Articular chondrocyte of knee joint (primary cell): ENCODE results near the gene ICAM3. TPM values are rescaled to one million over a fixed set of nuclear protein-coding genes. Genes with fewer than 3 reads are reported as not detected.

Experiments used
- small RNA-seq: library from RNA; depleted of rRNA; stranded (forward); fragments of <200 nt; gene quantifications from one replicate; pipeline ENCODE3, GENCODE V24; 2012
- total RNA-seq: library from RNA; depleted of rRNA; stranded (reverse); fragments of >200 nt; gene quantifications from 2 replicates; pipeline ENCODE4 v1.2.3, GENCODE V29; 2012

The ICAM3 gene, protein sequence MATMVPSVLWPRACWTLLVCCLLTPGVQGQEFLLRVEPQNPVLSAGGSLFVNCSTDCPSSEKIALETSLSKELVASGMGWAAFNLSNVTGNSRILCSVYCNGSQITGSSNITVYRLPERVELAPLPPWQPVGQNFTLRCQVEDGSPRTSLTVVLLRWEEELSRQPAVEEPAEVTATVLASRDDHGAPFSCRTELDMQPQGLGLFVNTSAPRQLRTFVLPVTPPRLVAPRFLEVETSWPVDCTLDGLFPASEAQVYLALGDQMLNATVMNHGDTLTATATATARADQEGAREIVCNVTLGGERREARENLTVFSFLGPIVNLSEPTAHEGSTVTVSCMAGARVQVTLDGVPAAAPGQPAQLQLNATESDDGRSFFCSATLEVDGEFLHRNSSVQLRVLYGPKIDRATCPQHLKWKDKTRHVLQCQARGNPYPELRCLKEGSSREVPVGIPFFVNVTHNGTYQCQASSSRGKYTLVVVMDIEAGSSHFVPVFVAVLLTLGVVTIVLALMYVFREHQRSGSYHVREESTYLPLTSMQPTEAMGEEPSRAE
- total RNA-seq: 5.1 and 5.4 TPM in 2 replicates

GRCh38 chr19:10339380-10339960, at the start of gene ICAM3:
TSS of gene ICAM3 (minus strand) at chr19:10339624. CDS start at chr19:10339614, 10 bp downstream.

DNA sequence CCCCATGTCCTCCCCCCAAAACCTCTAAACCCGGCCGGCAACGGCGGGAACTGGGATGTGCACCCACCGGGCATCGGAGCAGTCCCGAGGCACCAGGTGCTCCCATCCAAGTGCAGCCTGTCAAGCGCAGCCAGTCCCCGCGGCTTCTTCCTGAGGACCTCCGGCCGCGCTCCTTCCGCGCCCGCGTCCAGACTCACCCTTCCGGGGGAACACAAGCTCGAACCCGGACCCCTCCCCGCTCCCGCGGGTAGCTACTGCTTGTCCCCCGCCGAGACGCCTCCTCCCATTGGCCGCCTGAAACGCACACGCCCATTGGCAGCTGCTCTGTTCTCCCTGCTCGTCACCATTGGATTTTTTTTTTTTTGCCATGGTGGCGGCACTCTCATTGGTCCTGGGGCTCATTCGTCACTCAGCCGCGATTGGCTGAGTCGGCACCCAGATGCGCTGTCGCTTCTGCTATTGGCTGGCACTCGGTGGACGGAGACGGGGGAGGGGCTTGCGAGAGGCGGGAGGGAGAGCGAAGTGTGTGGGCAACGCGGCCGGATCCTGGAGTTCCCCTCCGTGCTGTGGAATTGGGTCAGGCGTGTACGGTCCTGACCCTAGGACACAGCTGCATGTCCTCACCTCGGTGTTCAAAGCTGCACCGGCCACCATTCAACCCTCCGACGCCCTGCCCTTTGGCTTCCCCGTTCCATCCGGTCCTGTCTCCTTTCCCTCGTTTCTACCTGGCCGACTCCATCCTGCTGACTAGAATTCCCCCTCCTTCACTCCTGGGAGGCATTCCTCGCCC, 41.1 kb upstream of the ICAM3 start, which contains the start of gene TYK2:
Gene TYK2 (minus strand): TSS at position 260 of the 790 bp plus-strand sequence. CDS start 2,166 bp downstream, outside the sequence.

DNA sequence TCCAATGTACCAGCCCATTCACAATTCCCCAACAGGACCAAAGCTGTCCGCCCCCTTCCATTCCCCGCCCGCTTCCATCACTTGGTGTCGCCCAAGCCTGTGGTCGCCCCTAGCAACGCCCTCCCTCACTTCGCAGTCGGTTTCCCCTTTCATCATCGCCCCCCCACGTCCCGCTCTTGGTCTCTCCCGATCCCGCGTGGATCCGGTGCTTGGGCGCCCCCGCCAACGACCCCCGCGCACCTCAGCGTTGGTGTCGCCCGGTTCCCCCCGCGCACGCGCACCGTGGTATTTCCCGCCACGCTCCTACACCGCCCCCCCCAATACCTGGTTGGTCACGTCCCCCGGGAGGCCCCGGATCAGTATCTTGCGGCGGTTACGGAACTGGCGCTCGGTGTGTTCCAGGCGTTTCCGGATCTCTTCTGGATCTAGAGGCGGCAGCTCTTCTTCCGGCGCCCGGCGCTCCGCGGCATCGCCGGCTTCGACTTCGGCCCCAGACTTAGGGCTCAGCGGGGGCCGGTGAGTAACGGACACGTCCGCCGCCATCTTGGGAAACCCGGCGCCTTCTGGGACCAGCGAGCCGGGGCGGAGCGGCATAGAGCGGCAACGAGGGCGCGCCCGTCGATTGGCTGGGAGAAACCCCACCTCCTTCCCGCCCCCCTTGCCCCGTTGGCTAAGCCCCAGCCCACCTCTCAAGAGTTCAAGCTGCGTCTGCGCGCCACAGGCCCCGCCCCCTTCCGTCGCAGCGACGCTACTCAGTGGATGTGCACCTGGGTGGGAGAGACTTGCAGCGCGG, 6.3 kb downstream of the ICAM3 start, which contains the start of gene RAVER1:
Gene RAVER1 (minus strand): TSS at position 565 of the 793 bp plus-strand sequence. CDS start 22 bp downstream, at position 543.

GRCh38 chr19:10315335-10316214, 23.8 kb downstream of the ICAM3 start, which contains the start of gene FDX2:
TSS of gene FDX2 (minus strand) at chr19:10316015. CDS start at chr19:10315996, 19 bp downstream.

GRCh38 chr19:10309423-10309822, 30.0 kb downstream of the ICAM3 start, which contains the start of gene ZGLP1:
TSS of gene ZGLP1 (minus strand) at chr19:10309815.

DNA sequence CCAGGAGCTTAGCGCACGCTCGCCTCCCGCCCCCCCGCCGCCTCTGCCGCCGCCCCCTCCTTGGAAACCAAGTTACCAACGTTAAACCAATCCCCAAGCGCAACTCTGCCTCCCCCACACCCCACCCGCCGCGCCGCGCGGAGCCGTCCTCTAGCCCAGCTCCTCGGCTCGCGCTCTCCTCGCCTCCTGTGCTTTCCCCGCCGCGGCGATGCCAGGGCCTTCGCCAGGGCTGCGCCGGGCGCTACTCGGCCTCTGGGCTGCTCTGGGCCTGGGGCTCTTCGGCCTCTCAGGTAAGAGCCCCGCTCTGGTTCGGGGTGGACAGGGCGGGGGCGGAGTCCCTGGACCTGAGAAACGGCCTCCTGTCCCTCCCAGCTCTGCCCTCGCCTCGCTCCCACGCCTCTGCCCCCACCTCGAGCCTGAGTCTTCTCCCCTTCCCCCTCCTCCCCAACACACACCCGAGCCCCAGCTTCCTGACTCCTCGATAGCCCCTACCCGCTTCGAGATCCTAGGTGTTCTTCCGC, 49.5 kb downstream of the ICAM3 start, which contains the start of gene ICAM5:
Gene ICAM5 (plus strand): TSS at position 117 of the 521 bp plus-strand sequence. CDS start 92 bp downstream, at position 209.

GRCh38 chr19:10286803-10287737, 52.4 kb downstream of the ICAM3 start, which contains the start of gene ICAM4:
TSS of gene ICAM4 (plus strand) at chr19:10286955. CDS start at chr19:10287013, 58 bp downstream.

Small RNA genes within 50 kb of the gene (small RNA-seq; reads per million reads assigned to genes)
- gene AC011511.1 (not detected), gene AC011511.4 (not detected)

Other genes starting within 250 kb of the ICAM3 start
- gene ANGPTL6, start 236.9 kb downstream of the ICAM3 start, total RNA-seq: 0.11 and 0.39 TPM in 2 replicates
- 18.2 and 24.6 TPM in 2 replicates for gene PPAN, start 233.3 kb downstream of the ICAM3 start, total RNA-seq
- 1.0 and 1.4 TPM in 2 replicates for gene P2RY11, start 227.9 kb downstream of the ICAM3 start, total RNA-seq
- gene EIF3G, start 219.7 kb downstream of the ICAM3 start, total RNA-seq: 162 and 231 TPM in 2 replicates
- 43.0 and 48.3 TPM in 2 replicates for gene DNMT1, start 144.7 kb downstream of the ICAM3 start, total RNA-seq
- 15.5 and 17.2 TPM in 2 replicates for gene S1PR2, start 108.3 kb downstream of the ICAM3 start, total RNA-seq
- gene MRPL4, start 87.4 kb downstream of the ICAM3 start, total RNA-seq: 25.6 and 30.3 TPM in 2 replicates
- gene ICAM1, start 68.5 kb downstream of the ICAM3 start, total RNA-seq: 33.3 and 41.0 TPM in 2 replicates
- 0.13 and 0.32 TPM in 2 replicates for gene ICAM4, start 52.7 kb downstream of the ICAM3 start, total RNA-seq
- under 0.01 and 0.13 TPM in 2 replicates for gene ICAM5, start 49.7 kb downstream of the ICAM3 start, total RNA-seq
- 0.13 and 0.32 TPM in 2 replicates for gene ZGLP1, start 29.8 kb downstream of the ICAM3 start, total RNA-seq
- gene FDX2, start 23.6 kb downstream of the ICAM3 start, total RNA-seq: 18.4 and 19.8 TPM in 2 replicates
- gene RAVER1, start 6.1 kb downstream of the ICAM3 start, total RNA-seq: 7.6 and 10.8 TPM in 2 replicates
- gene TYK2, start 40.9 kb upstream of the ICAM3 start, total RNA-seq: 41.3 and 46.0 TPM in 2 replicates
- 122 and 138 TPM in 2 replicates for gene CDC37, start 63.9 kb upstream of the ICAM3 start, total RNA-seq
- gene PDE4A, start 80.9 kb upstream of the ICAM3 start, total RNA-seq: 5.3 and 6.8 TPM in 2 replicates
- 51.2 and 55.7 TPM in 2 replicates for gene KEAP1, start 163.7 kb upstream of the ICAM3 start, total RNA-seq
- gene S1PR5, start 177.8 kb upstream of the ICAM3 start, total RNA-seq: under 0.01 and 0.13 TPM in 2 replicates
- 6.1 and 7.0 TPM in 2 replicates for gene ATG4D, start 204.3 kb upstream of the ICAM3 start, total RNA-seq
- gene KRI1, start 226.4 kb upstream of the ICAM3 start, total RNA-seq: 6.1 and 6.8 TPM in 2 replicates
- gene CDKN2D, start 229.4 kb upstream of the ICAM3 start, total RNA-seq: 3.7 and 3.8 TPM in 2 replicates
- gene AP1M2, start 247.7 kb upstream of the ICAM3 start, total RNA-seq: not detected in 2 replicates